ENCODE results near the gene FLYWCH2. TPM values are rescaled to one million over a fixed set of nuclear protein-coding genes. Genes with fewer than 3 reads are reported as not detected.
A peak's percentile ranks its signal among the peaks of the same experiment; 100 is the strongest.

Gene FLYWCH2
- total and polyA plus RNA-seq, 2 of the 8 experiments (the other 6 are each of a cell fraction or from before 2014, with no cell fraction given): 16.4 to 30.7 TPM

DNA sequence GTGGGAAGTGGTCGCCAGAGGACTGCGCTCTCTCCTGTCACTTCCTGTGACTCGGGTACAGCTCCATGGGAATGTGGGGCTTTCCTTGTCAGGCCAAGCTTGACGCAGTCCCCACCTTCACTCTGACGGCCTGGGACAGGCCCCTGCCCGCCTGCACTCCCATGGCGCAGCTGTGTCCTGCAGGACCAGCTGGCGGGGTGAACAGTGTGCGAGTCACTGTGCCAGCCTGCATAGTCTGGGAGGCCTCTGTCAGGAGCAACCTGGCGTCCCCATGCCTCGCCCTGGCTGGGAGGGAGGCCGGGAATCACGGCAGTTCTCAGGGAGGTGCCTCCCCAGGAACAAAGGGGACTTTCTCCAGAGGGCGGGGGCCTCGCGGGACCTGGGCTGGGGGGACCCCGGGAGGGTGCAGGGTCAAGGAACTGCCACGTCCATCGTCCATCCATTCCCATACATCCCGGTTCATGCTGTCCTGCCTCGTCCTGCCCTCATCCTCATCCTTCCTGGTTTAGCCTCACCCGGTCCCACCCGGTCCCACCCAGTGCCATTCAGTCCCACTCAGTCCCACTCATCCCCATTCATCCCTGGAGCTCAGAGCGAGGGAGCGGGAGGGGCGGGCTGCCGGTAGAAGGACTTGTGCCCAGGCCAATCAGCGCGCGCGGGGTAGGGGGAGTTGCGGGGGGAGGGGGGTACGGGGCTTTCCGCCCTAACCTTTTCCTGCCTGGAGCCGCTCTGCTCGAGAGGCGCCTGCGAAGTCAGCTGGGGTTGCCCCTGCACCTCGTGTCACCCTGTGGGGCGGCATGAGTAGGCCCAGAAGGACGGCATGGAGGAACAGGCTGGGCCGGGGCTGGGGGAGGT, 42.1 kb downstream of the FLYWCH2 start:
- Histone ChIP-seq H3K4me3 (ENCODE audit: extremely low read depth in 1 of 4, insufficient read depth in 2 of 4, low read depth in 3 of 4, low read length in 4 of 4) (peak overlapping the region in 2 of 4 experiments; percentile 17 to 49; a peak in 3 of 8 replicates), H2AFZ (ENCODE audit: low read length) (peak overlapping the region; percentile 87; the same call in 1 of the 2 replicates)
- no peak for FAIRE-seq
- TF ChIP-seq EZH2 (IDR thresholded peaks at IDR 0.05; ENCODE audit: low read depth, low read length, severe bottlenecking) (no peak), RBBP5 (IDR thresholded peaks at IDR 0.05; ENCODE audit: borderline replicate concordance, low read depth, low read length) (0 out of 2 replicates have a peak, but pooled peaks have one; percentile 67), KDM4A (IDR thresholded peaks at IDR 0.05; ENCODE audit: low read depth, low read length, severe bottlenecking) (no peak), RXRA (IDR thresholded peaks at IDR 0.05; ENCODE audit: insufficient read depth, low read depth, low read length) (no peak), KDM5A (IDR thresholded peaks at IDR 0.05; ENCODE audit: low read length) (no peak), KDM1A (IDR thresholded peaks at IDR 0.05; ENCODE audit: borderline replicate concordance, low read length) (no peak), PHF8 (conservative IDR thresholded peaks at IDR 0.05; ENCODE audit: low read depth, low read length) (0 out of 2 replicates have a peak, but pooled peaks have one; percentile 19), BRCA1 (IDR thresholded peaks at IDR 0.05; ENCODE audit: low read depth, low read length) (no peak)
- TF ChIP-seq, protein P1, sequence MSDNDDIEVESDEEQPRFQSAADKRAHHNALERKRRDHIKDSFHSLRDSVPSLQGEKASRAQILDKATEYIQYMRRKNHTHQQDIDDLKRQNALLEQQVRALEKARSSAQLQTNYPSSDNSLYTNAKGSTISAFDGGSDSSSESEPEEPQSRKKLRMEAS (IDR thresholded peaks at IDR 0.05): peak; percentile 98

More for the DNA sequence above, 42.1 kb downstream of the FLYWCH2 start:
- ChIA-PET CTCF (ENCODE audit: partially characterized antibody) (interaction anchor here (1.1 to 10.4 kb wide), 10 partner anchors 12 to 146 kb away, joined by 3 to 98 read pairs (median 5); partner anchors contain the start of genes FLYWCH1 and PRSS22), POLR2A (ENCODE audit: partially characterized antibody) (interaction anchor here (0.6 to 1.5 kb wide), 5 partner anchors 9 to 148 kb away, joined by 3 to 5 read pairs (median 3); partner anchors contain the start of gene FLYWCH1)
- Histone ChIP-seq H3K9ac (replicated peaks in 1 of 4; ENCODE audit: extremely low read depth in 1 of 4, low read depth in 3 of 4, low read length in 3 of 4) (peak overlapping the region in 1 of 4 experiments; percentile 35; a peak in 3 of 7 replicates), H3K27ac (ENCODE audit: low read depth, low read length) (peak overlapping the region; percentile 5; the same call in 1 of the 2 replicates), H3K27me3 (replicated peaks in 1 of 4; ENCODE audit: control insufficient read depth in 3 of 4, extremely low read depth in 1 of 4, insufficient read depth in 3 of 4, low read length in 3 of 4) (no peaks in the 10 kb centered on the region), H2BK20ac (ENCODE audit: low read length) (no peak overlapping the region), H4K91ac (replicated peaks; ENCODE audit: insufficient read length, low read length) (peak overlapping the region; percentile 83), H4K5ac (ENCODE audit: insufficient read length, low read depth, low read length) (no peak overlapping the region), H4K20me1 (replicated peaks in 1 of 2; ENCODE audit: control insufficient read depth in 1 of 2, insufficient read depth in 2 of 2, low read length in 2 of 2) (no peaks in the 10 kb centered on the region), H3K9me3 (ENCODE audit: insufficient read depth in 2 of 2, low read depth in 1 of 2, low read length in 1 of 2) (no peaks in the 10 kb centered on the region), H2AK5ac (ENCODE audit: low read depth, low read length) (no peak overlapping the region), H3K4me1 (replicated peaks in 1 of 4; ENCODE audit: control insufficient read depth in 3 of 4, insufficient read depth in 4 of 4, low read length in 3 of 4) (peaks cover 4 to 15% (median 10%) of the 10 kb centered on the region in 4 experiments), H3K23me2 (ENCODE audit: low read depth, low read length) (no peaks in the 10 kb centered on the region; the same call in 1 of the 2 replicates), H3K79me1 (ENCODE audit: low read depth, low read length) (0 out of 2 replicates have a peak, but pooled peaks cover 3% of the 10 kb centered on the region), H3K14ac (ENCODE audit: insufficient read length) (no peak overlapping the region), H3K18ac (ENCODE audit: extremely low read depth, low read length) (peak overlapping the region; percentile 51; the same call in 1 of the 2 replicates), H3K4me2 (ENCODE audit: insufficient read depth in 1 of 2, low read depth in 2 of 2, low read length in 2 of 2) (peak overlapping the region; percentile 57 to 78), H3K56ac (replicated peaks; ENCODE audit: insufficient read length, low read depth, low read length) (no peak overlapping the region), H2BK120ac (replicated peaks; ENCODE audit: low read depth, low read length) (no peak overlapping the region), H3K79me2 (ENCODE audit: control insufficient read depth in 1 of 2, insufficient read depth in 2 of 2, low read length in 2 of 2) (no peaks in the 10 kb centered on the region), H2BK15ac (ENCODE audit: low read length) (peak overlapping the region; percentile 72; the same call in 1 of the 2 replicates), H2BK5ac (ENCODE audit: low read depth, low read length) (no peak overlapping the region), H3K36me3 (ENCODE audit: control insufficient read depth in 2 of 4, insufficient read depth in 4 of 4, low read length in 3 of 4) (no peaks in the 10 kb centered on the region; a peak in 1 of 8 replicates), H3K23ac (ENCODE audit: insufficient read length) (no peak overlapping the region), H2BK12ac (ENCODE audit: low read depth, low read length) (0 out of 2 replicates have a peak overlapping the region, but pooled peaks have one; percentile 80), H3K4ac (replicated peaks; ENCODE audit: insufficient read length, low read depth, low read length) (no peak overlapping the region), H4K8ac (ENCODE audit: extremely low read depth, insufficient read depth, low read length) (peak overlapping the region; percentile 76)
- WGBS, 2 experiments (ENCODE audit: extremely low coverage in 1 of 2, insufficient coverage in 1 of 2, insufficient read length in 1 of 2, insufficient replicate concordance in 2 of 2, low coverage in 1 of 2, low lambda C conversion rate in 2 of 2, missing lambda C conversion rate in 1 of 2): 55% methylated on average over 22 of the region's 42 CpGs; no CpG with 5 or more reads in 1 of the 2 experiments
- DNase-seq (ENCODE audit: low read depth in 1 of 2, low spot score in 2 of 2): peak in 1 of 2 experiments; percentile 78
